SU-DHL-6 (cell line): ENCODE measurements around the gene DGKA.

ENCODE experiments used
- H2AFZ ChIP-seq: fragments of 200-600 bp; sonication (generic); 2 replicates; pipeline ENCODE4 v1.6.1; 2014; ENCODE audit warnings: low read depth, mild to moderate bottlenecking, moderate library complexity, mixed read lengths, antibody characterized with exemption, low read length; ENCODE audit not compliant: severe bottlenecking
- H3F3A ChIP-seq: fragments of 200-600 bp; shearing (Covaris generic); 2 replicates; pipeline ENCODE4 v1.6.0; 2016; ENCODE audit warnings: antibody characterized with exemption, mild to moderate bottlenecking; ENCODE audit not compliant: insufficient read depth
- H3K27ac ChIP-seq: fragments of 200-600 bp; sonication (generic); 2 replicates; pipeline ENCODE4 v1.5.1; 2016; ENCODE audit warnings: low read depth, mild to moderate bottlenecking, low read length, moderate library complexity, mixed read lengths
- H3K27me3 ChIP-seq: fragments of 200-600 bp; sonication (generic), shearing (Covaris generic); 2 replicates; pipeline ENCODE4 v1.6.0; 2014; ENCODE audit warnings: mild to moderate bottlenecking, low read length
- H3K36me3 ChIP-seq: fragments of 200-600 bp; sonication (generic); 2 replicates; pipeline ENCODE4 v1.6.1; 2014; ENCODE audit warnings: mild to moderate bottlenecking, low read length, mixed read lengths
- H3K4me2 ChIP-seq: fragments of 300-600, 200-600 bp; shearing (Covaris generic), sonication (generic); 2 replicates; pipeline ENCODE4 v1.6.0; 2014; ENCODE audit warnings: low read length, low read depth, mild to moderate bottlenecking; ENCODE audit not compliant: poor library complexity, severe bottlenecking
- H3K4me3 ChIP-seq: fragments of 200-600 bp; sonication (generic); 2 replicates; pipeline ENCODE4 v1.5.1; 2014; ENCODE audit warnings: antibody characterized with exemption, low read length, mild to moderate bottlenecking, mixed read lengths; ENCODE audit not compliant: insufficient read depth, poor library complexity, severe bottlenecking
- H3K79me2 ChIP-seq: fragments of 200-600 bp; sonication (generic); 2 replicates; pipeline ENCODE4 v1.6.1; 2014; ENCODE audit warnings: mild to moderate bottlenecking, low read length, moderate library complexity; ENCODE audit not compliant: insufficient read depth
- H3K9ac ChIP-seq: fragments of 200-600 bp; sonication (generic); 2 replicates; pipeline ENCODE4 v1.7.0; 2014; ENCODE audit warnings: mild to moderate bottlenecking, low read length
- H3K9me2 ChIP-seq: fragments of 200-600 bp; sonication (generic); replicated peaks from 2 replicates; pipeline ENCODE4 v1.6.1; 2014; ENCODE audit warnings: low read length; ENCODE audit not compliant: insufficient read depth
- H3K9me3 ChIP-seq: fragments of 200-600 bp; sonication (generic); 2 replicates; pipeline ENCODE4 v1.6.1; 2014; ENCODE audit warnings: low read length, mixed read lengths; ENCODE audit not compliant: insufficient read depth
- H4K20me1 ChIP-seq: fragments of 200-600 bp; sonication (generic); 2 replicates; pipeline ENCODE4 v1.6.1; 2014; ENCODE audit warnings: low read depth, mild to moderate bottlenecking, antibody characterized with exemption, low read length, moderate library complexity, mixed read lengths
- EZH2phosphoT487 ChIP-seq: fragments of 200-600 bp; sonication (generic), shearing (Covaris generic); conservative IDR thresholded peaks from 2 replicates; pipeline ENCODE4 v1.6.1; 2018; ENCODE audit warnings: mild to moderate bottlenecking, antibody characterized with exemption, low read length, moderate library complexity, mixed read lengths
- TF ChIP-seq, protein P1 (sequence below): fragments of 200-600 bp; sonication (generic); IDR thresholded peaks from one replicate; pipeline ENCODE4 v1.5.1; 2017; ENCODE audit warnings: antibody characterized with exemption, mild to moderate bottlenecking, low read length, moderate library complexity; ENCODE audit not compliant: insufficient read depth, poor library complexity, severe bottlenecking

Gene DGKA

DNA sequence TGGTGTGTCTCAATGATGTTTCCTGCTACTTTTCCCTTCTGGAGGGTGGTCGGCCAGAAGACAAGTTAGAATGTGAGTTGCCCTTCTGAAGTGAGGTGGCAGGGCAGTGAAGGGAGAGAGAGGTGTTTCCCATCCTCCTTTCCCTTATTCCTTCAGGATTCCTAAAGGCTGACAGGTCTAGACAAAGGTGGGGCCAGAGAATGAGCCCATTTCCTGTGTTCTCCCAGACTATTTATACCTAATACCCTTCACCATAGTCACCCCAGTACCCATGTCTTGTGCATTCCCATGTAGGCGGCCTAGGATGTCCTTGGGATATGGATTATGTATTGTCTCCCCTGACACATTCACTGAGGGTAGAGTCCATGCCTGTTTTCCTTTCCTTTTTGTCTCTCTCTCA lies 7.0 kb downstream of the DGKA start:
- no peak overlapping the region for H3K27ac ChIP-seq
- 0 out of 2 replicates have a peak, but pooled peaks cover 4% of the 10 kb centered on the region for H3K36me3 ChIP-seq
- no peak overlapping the region for H3K4me2 ChIP-seq

DNA sequence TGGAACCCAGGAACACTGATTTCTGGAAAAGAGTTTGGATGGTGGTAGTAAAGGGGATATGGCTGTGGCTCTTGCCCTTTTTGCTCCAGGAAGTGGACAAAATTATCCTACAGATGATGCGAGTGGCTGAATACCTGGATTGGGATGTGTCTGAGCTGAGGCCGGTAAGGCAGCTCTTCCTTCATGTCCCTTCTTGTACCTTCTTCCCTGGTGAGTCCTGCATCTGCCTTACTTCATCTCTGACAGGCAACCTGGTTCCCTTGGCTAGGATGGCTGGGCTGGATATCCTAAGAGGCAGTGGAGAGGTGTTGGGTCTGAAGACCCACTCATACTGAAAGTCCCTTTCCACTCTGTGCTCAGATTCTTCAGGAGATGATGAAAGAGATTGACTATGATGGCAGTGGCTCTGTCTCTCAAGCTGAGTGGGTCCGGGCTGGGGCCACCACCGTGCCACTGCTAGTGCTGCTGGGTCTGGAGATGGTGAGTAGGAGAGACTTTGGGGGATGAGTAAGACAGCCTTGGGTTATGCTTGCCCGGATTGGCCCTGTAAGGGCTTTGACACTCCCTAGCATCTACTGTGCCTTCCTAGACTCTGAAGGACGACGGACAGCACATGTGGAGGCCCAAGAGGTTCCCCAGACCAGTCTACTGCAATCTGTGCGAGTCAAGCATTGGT lies 8.0 kb downstream of the DGKA start:
- Histone ChIP-seq H3K4me3 (no peak overlapping the region), H3F3A (0 out of 2 replicates have a peak, but pooled peaks cover 4% of the 10 kb centered on the region), H3K9me3 (no peaks in the 10 kb centered on the region), H3K4me2 (no peak overlapping the region), H3K9ac (no peak overlapping the region), H3K36me3 (peaks cover 9% of the 10 kb centered on the region; the same call in 1 of the 2 replicates), H4K20me1 (no peaks in the 10 kb centered on the region), H3K27me3 (no peaks in the 10 kb centered on the region), H3K9me2 (no peaks in the 10 kb centered on the region), H3K27ac (no peak overlapping the region), H2AFZ (no peak overlapping the region), H3K79me2 (no peaks in the 10 kb centered on the region)
- no peak for TF ChIP-seq EZH2phosphoT487
- TF ChIP-seq, protein P1, sequence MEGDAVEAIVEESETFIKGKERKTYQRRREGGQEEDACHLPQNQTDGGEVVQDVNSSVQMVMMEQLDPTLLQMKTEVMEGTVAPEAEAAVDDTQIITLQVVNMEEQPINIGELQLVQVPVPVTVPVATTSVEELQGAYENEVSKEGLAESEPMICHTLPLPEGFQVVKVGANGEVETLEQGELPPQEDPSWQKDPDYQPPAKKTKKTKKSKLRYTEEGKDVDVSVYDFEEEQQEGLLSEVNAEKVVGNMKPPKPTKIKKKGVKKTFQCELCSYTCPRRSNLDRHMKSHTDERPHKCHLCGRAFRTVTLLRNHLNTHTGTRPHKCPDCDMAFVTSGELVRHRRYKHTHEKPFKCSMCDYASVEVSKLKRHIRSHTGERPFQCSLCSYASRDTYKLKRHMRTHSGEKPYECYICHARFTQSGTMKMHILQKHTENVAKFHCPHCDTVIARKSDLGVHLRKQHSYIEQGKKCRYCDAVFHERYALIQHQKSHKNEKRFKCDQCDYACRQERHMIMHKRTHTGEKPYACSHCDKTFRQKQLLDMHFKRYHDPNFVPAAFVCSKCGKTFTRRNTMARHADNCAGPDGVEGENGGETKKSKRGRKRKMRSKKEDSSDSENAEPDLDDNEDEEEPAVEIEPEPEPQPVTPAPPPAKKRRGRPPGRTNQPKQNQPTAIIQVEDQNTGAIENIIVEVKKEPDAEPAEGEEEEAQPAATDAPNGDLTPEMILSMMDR: no peak

More for the DNA sequence above, 7.0 kb downstream of the DGKA start:
- no peaks in the 10 kb centered on the region for H4K20me1 ChIP-seq
- TF ChIP-seq EZH2phosphoT487: no peak
- TF ChIP-seq, protein P1: no peak
- no peak overlapping the region for H3K9ac ChIP-seq
- H3F3A ChIP-seq: 0 out of 2 replicates have a peak, but pooled peaks cover 4% of the 10 kb centered on the region
- H3K9me2 ChIP-seq: no peaks in the 10 kb centered on the region
- H3K27me3 ChIP-seq: no peaks in the 10 kb centered on the region
- no peak overlapping the region for H3K4me3 ChIP-seq
- 0 out of 2 replicates have a peak, but pooled peaks cover 2% of the 10 kb centered on the region for H3K79me2 ChIP-seq
- no peaks in the 10 kb centered on the region for H3K9me3 ChIP-seq
- H2AFZ ChIP-seq: no peak overlapping the region

DNA sequence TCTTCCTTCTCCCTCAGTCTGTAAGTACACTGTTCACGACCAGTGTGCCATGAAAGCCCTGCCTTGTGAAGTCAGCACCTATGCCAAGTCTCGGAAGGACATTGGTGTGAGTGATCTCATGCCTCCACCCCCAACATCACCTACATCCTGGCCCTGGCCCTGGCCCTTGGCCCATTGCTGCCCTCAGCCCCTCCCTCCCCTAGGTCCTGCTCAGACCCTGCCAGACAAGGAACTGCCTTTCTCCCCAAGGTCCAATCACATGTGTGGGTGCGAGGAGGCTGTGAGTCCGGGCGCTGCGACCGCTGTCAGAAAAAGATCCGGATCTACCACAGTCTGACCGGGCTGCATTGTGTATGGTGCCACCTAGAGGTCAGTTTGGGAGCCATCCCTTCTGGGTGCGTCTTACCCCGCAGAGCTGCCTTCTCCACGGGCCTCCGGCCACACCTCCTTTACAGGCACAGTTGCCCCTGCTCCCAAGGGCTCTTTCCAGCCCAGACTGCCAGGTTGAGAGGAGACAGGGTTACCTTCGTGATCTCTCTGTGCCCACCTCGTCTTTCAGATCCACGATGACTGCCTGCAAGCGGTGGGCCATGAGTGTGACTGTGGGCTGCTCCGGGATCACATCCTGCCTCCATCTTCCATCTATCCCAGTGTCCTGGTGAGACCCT lies 9.2 kb downstream of the DGKA start:
- no peak for TF ChIP-seq EZH2phosphoT487
- TF ChIP-seq, protein P1: peak; percentile 88
- Histone ChIP-seq H3K27me3 (no peaks in the 10 kb centered on the region), H3K36me3 (peaks cover 11% of the 10 kb centered on the region; the same call in 1 of the 2 replicates), H3K27ac (peak overlapping the region; percentile 18; the same call in 1 of the 2 replicates), H4K20me1 (no peaks in the 10 kb centered on the region), H3K79me2 (no peaks in the 10 kb centered on the region), H2AFZ (peak overlapping the region; percentile 29), H3F3A (0 out of 2 replicates have a peak, but pooled peaks cover 4% of the 10 kb centered on the region), H3K4me3 (no peak overlapping the region), H3K9me2 (no peaks in the 10 kb centered on the region), H3K4me2 (peak overlapping the region; percentile 22), H3K9ac (peak overlapping the region; percentile 19; the same call in 1 of the 2 replicates), H3K9me3 (no peaks in the 10 kb centered on the region)
